Measurements from ENCODE around the gene NTMT1. TPM values are rescaled to one million over a fixed set of nuclear protein-coding genes. Genes with fewer than 3 reads are reported as not detected.

Gene NTMT1
- polyA plus RNA-seq, 4 donors: 42.5 to 64.3 (median 45.5) TPM

DNA sequence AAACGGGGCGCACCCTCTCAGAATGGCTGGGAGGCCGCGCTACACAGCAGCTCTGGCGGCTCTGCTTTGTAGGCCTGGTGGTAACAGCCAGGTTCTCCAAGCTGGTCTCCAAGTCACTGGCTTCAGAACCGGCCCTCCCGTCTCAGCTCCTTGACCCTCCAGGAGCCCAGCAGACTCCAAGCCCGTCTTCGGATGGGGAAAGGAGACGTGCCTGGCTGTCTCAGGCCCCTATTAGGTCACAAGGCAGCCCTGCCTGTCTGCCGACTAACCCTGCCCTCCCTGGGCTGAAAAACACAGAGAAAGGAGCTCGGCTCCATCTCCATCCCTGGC is 13.8 kb downstream of the NTMT1 start:
- Histone ChIP-seq H3K27ac (ENCODE audit: low read depth in 1 of 3, low read length in 2 of 3) (no peak overlapping the region), H3K4me3 (ENCODE audit: low read depth in 1 of 3, low read length in 3 of 3) (no peak overlapping the region), H3K36me3 (ENCODE audit: control insufficient read depth in 3 of 3, insufficient read depth in 2 of 3, low read depth in 1 of 3, low read length in 3 of 3) (peaks cover 12 to 51% (median 14%) of the 10 kb centered on the region in 3 donors), H3K4me1 (ENCODE audit: control insufficient read depth in 3 of 3, insufficient read depth in 2 of 3, low read depth in 1 of 3, low read length in 2 of 3) (peaks cover 2 to 18% (median 4%) of the 10 kb centered on the region in 3 donors), H3K27me3 (ENCODE audit: control insufficient read depth in 3 of 3, insufficient read depth in 3 of 3, low read length in 3 of 3) (no peaks in the 10 kb centered on the region), H3K9me3 (ENCODE audit: control insufficient read depth in 2 of 2, insufficient read depth in 1 of 2, low read depth in 1 of 2, low read length in 1 of 2) (no peaks in the 10 kb centered on the region)
- DNase-seq (no peak), FAIRE-seq (no peak)
- 78 to 82% (median 79%) methylated on average over 12 of the region's 12 CpGs for WGBS, 3 donors

DNA sequence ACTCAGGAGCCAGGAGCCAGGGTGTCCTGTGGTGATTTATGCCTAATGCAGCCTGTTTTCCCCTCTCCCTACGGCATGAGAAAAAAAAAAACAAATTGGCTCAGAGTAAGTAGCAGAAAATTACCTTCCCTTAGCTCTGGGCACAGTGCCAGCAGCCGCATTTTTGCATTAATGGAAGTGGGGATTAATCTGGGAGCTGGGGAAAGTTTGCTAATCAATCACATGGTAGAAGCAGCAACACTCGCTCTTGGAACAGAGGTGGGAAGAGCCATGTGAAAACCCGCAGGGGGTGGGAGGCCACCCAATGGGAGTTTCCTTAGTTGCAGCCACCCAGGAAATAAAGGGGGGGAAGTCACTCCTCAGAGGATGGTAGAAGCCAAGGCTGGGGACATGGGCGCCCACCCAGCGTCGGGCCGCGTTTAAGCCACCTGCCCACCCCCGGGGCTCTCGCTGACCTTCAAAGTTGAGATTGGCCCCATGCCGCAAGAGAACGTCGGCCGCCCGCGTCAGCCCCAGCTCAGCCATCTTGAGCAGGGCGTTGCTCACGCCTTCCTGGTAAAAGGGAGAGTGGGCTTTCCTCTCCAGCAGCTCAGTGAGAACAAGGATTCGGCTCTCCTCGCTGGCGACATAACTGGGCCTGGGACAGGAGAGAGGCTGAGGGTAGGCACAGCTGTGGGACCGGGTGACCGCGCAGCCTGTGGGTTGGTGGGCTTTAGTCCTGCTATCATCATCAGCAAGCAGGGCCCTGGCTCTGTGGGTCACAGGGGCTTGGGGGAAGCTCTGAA is 14.3 kb downstream of the NTMT1 start:
- H3K27ac ChIP-seq (ENCODE audit: low read depth in 1 of 3, low read length in 2 of 3): no peak overlapping the region
- H3K36me3 ChIP-seq (ENCODE audit: control insufficient read depth in 3 of 3, insufficient read depth in 2 of 3, low read depth in 1 of 3, low read length in 3 of 3): peaks cover 9 to 45% (median 12%) of the 10 kb centered on the region in 3 donors
- no peaks in the 10 kb centered on the region for H3K9me3 ChIP-seq (ENCODE audit: control insufficient read depth in 2 of 2, insufficient read depth in 1 of 2, low read depth in 1 of 2, low read length in 1 of 2)
- no peak for DNase-seq
- H3K27me3 ChIP-seq (ENCODE audit: control insufficient read depth in 3 of 3, insufficient read depth in 3 of 3, low read length in 3 of 3): no peaks in the 10 kb centered on the region
- H3K4me1 ChIP-seq (ENCODE audit: control insufficient read depth in 3 of 3, insufficient read depth in 2 of 3, low read depth in 1 of 3, low read length in 2 of 3): peaks cover 2 to 18% (median 4%) of the 10 kb centered on the region in 3 donors
- H3K4me3 ChIP-seq (ENCODE audit: low read depth in 1 of 3, low read length in 3 of 3): peak overlapping the region in 2 of 3 donors; percentile 85 to 99
- no peak for FAIRE-seq
- WGBS, 3 donors: 68 to 77% (median 70%) methylated on average over 25 of the region's 25 CpGs

- Histone ChIP-seq H3K4me3 (ENCODE audit: low read depth in 1 of 3, low read length in 3 of 3) (peak overlapping the region; percentile 74 to 99 (median 85)), H3K4me1 (ENCODE audit: control insufficient read depth in 3 of 3, insufficient read depth in 2 of 3, low read depth in 1 of 3, low read length in 2 of 3) (peaks cover 2 to 18% (median 4%) of the 10 kb centered on the region in 3 donors), H3K27me3 (ENCODE audit: control insufficient read depth in 3 of 3, insufficient read depth in 3 of 3, low read length in 3 of 3) (no peaks in the 10 kb centered on the region), H3K27ac (ENCODE audit: low read depth in 1 of 3, low read length in 2 of 3) (peak overlapping the region; percentile 3 to 83 (median 38)), H3K36me3 (ENCODE audit: control insufficient read depth in 3 of 3, insufficient read depth in 2 of 3, low read depth in 1 of 3, low read length in 3 of 3) (peaks cover 7 to 37% (median 7%) of the 10 kb centered on the region in 3 donors), H3K9me3 (ENCODE audit: control insufficient read depth in 2 of 2, insufficient read depth in 1 of 2, low read depth in 1 of 2, low read length in 1 of 2) (no peaks in the 10 kb centered on the region)
- no peak for FAIRE-seq
- DNase-seq: no peak
- 15 to 21% (median 16%) methylated on average over 37 to 44 of the region's 44 CpGs for WGBS, 3 donors
These were observed 15.1 kb downstream of the NTMT1 start for GRCh38 chr9:129640871-129641749.

- H3K27me3 ChIP-seq (ENCODE audit: control insufficient read depth in 3 of 3, insufficient read depth in 3 of 3, low read length in 3 of 3): no peaks in the 10 kb centered on the region
- peaks cover 7 to 28% (median 7%) of the 10 kb centered on the region in 3 donors for H3K36me3 ChIP-seq (ENCODE audit: control insufficient read depth in 3 of 3, insufficient read depth in 2 of 3, low read depth in 1 of 3, low read length in 3 of 3)
- peaks cover 2 to 18% (median 4%) of the 10 kb centered on the region in 3 donors for H3K4me1 ChIP-seq (ENCODE audit: control insufficient read depth in 3 of 3, insufficient read depth in 2 of 3, low read depth in 1 of 3, low read length in 2 of 3)
- no peaks in the 10 kb centered on the region for H3K9me3 ChIP-seq (ENCODE audit: control insufficient read depth in 2 of 2, insufficient read depth in 1 of 2, low read depth in 1 of 2, low read length in 1 of 2)
- H3K27ac ChIP-seq (ENCODE audit: low read depth in 1 of 3, low read length in 2 of 3): peak within 1 kb of the TSS; percentile 64 to 83 (median 81)
- DNase-seq: peak; percentile 92 to 99
- peak within 1 kb of the TSS; percentile 74 to 99 (median 85) for H3K4me3 ChIP-seq (ENCODE audit: low read depth in 1 of 3, low read length in 3 of 3)
- WGBS, 3 donors: 0% methylated on average over 75 to 93 of the region's 93 CpGs
- no peak for FAIRE-seq
These were observed 16.0 kb downstream of the NTMT1 start, which contains the start of gene ASB6 for GRCh38 chr9:129641750-129642585. TSS of gene ASB6 (minus strand) at chr9:129642151. CDS start at chr9:129641999, 152 bp downstream.

DNA sequence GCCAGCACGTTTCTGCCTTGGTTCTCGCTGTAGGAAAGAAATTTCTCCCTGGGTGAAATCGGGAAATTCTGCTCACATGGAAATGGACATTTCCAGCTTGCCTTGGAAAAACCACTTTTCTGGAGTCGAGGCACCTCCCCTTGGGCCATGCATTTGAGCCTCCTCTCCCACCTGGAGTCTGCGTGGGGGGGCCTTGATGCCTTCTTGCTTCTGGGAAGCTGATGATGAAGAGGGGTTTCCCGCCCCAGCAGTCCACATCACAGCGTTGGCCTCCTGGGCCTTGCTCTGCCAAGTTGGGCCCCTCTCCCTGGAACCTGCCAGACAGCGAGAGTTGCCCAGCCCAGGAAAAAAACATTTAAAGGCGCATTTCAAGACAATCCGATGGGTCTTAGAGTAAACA is 17.7 kb downstream of the NTMT1 start:
- Histone ChIP-seq H3K4me1 (ENCODE audit: control insufficient read depth in 3 of 3, insufficient read depth in 2 of 3, low read depth in 1 of 3, low read length in 2 of 3) (peaks cover 2 to 18% (median 4%) of the 10 kb centered on the region in 3 donors), H3K27me3 (ENCODE audit: control insufficient read depth in 3 of 3, insufficient read depth in 3 of 3, low read length in 3 of 3) (no peaks in the 10 kb centered on the region), H3K36me3 (ENCODE audit: control insufficient read depth in 3 of 3, insufficient read depth in 2 of 3, low read depth in 1 of 3, low read length in 3 of 3) (peaks cover 0 to 11% (median 5%) of the 10 kb centered on the region in 3 donors), H3K4me3 (ENCODE audit: low read depth in 1 of 3, low read length in 3 of 3) (no peak overlapping the region), H3K27ac (ENCODE audit: low read depth in 1 of 3, low read length in 2 of 3) (no peak overlapping the region), H3K9me3 (ENCODE audit: control insufficient read depth in 2 of 2, insufficient read depth in 1 of 2, low read depth in 1 of 2, low read length in 1 of 2) (no peaks in the 10 kb centered on the region)
- DNase-seq (no peak), FAIRE-seq (no peak)
- WGBS, 3 donors: 81 to 90% (median 82%) methylated on average over 10 of the region's 10 CpGs

DNA sequence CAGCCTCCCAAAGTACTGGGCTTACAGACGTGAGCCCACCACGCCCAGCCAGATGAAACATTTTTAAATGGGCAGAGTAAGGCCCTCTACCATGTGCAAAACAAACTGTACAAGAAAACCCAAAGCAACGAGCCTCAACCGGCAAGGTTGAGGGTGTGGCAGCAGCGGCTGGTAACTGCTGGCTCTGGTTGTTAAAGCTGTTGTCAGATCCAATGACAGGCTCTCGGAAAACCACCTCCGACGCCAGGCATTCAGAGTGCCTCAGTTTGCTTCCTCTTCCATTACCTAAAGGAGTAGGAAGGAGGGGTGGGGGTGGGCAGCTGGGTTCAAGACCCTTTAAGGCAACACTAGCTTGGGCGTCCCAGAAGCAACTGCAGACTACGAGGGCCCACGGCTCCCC is 18.4 kb downstream of the NTMT1 start:
- peaks cover 2 to 18% (median 4%) of the 10 kb centered on the region in 3 donors for H3K4me1 ChIP-seq (ENCODE audit: control insufficient read depth in 3 of 3, insufficient read depth in 2 of 3, low read depth in 1 of 3, low read length in 2 of 3)
- no peak overlapping the region for H3K4me3 ChIP-seq (ENCODE audit: low read depth in 1 of 3, low read length in 3 of 3)
- DNase-seq (no peak), FAIRE-seq (no peak)
- H3K27ac ChIP-seq (ENCODE audit: low read depth in 1 of 3, low read length in 2 of 3): no peak overlapping the region
- H3K36me3 ChIP-seq (ENCODE audit: control insufficient read depth in 3 of 3, insufficient read depth in 2 of 3, low read depth in 1 of 3, low read length in 3 of 3): peaks cover 0 to 4% (median 0%) of the 10 kb centered on the region in 3 donors
- WGBS, 3 donors: 38 to 72% (median 54%) methylated on average over 11 of the region's 11 CpGs
- no peaks in the 10 kb centered on the region for H3K27me3 ChIP-seq (ENCODE audit: control insufficient read depth in 3 of 3, insufficient read depth in 3 of 3, low read length in 3 of 3)
- no peaks in the 10 kb centered on the region for H3K9me3 ChIP-seq (ENCODE audit: control insufficient read depth in 2 of 2, insufficient read depth in 1 of 2, low read depth in 1 of 2, low read length in 1 of 2)

- Histone ChIP-seq H3K27me3 (ENCODE audit: control insufficient read depth in 3 of 3, insufficient read depth in 3 of 3, low read length in 3 of 3) (no peaks in the 10 kb centered on the region), H3K4me1 (ENCODE audit: control insufficient read depth in 3 of 3, insufficient read depth in 2 of 3, low read depth in 1 of 3, low read length in 2 of 3) (peaks cover 2 to 18% (median 4%) of the 10 kb centered on the region in 3 donors), H3K27ac (ENCODE audit: low read depth in 1 of 3, low read length in 2 of 3) (no peak overlapping the region), H3K36me3 (ENCODE audit: control insufficient read depth in 3 of 3, insufficient read depth in 2 of 3, low read depth in 1 of 3, low read length in 3 of 3) (no peaks in the 10 kb centered on the region), H3K9me3 (ENCODE audit: control insufficient read depth in 2 of 2, insufficient read depth in 1 of 2, low read depth in 1 of 2, low read length in 1 of 2) (no peaks in the 10 kb centered on the region), H3K4me3 (ENCODE audit: low read depth in 1 of 3, low read length in 3 of 3) (no peak overlapping the region)
- DNase-seq (no peak), FAIRE-seq (no peak)
- 70 to 76% (median 76%) methylated on average over 16 to 17 of the region's 17 CpGs for WGBS, 3 donors
These were observed 18.9 kb downstream of the NTMT1 start for GRCh38 chr9:129644902-129645301.

- 72 to 86% (median 83%) methylated on average over 9 to 12 of the region's 12 CpGs for WGBS, 3 donors
- no peak for DNase-seq
These were observed 20.3 kb downstream of the NTMT1 start for GRCh38 chr9:129646252-129646651.

More at GRCh38 chr9:129646252-129646651, 20.3 kb downstream of the NTMT1 start:
- no peaks in the 10 kb centered on the region for H3K27me3 ChIP-seq (ENCODE audit: control insufficient read depth in 3 of 3, insufficient read depth in 3 of 3, low read length in 3 of 3)
- peaks cover 0 to 5% (median 0%) of the 10 kb centered on the region in 3 donors for H3K4me1 ChIP-seq (ENCODE audit: control insufficient read depth in 3 of 3, insufficient read depth in 2 of 3, low read depth in 1 of 3, low read length in 2 of 3)
- no peak overlapping the region for H3K27ac ChIP-seq (ENCODE audit: low read depth in 1 of 3, low read length in 2 of 3)
- H3K9me3 ChIP-seq (ENCODE audit: control insufficient read depth in 2 of 2, insufficient read depth in 1 of 2, low read depth in 1 of 2, low read length in 1 of 2): no peaks in the 10 kb centered on the region
- H3K4me3 ChIP-seq (ENCODE audit: low read depth in 1 of 3, low read length in 3 of 3): no peak overlapping the region
- FAIRE-seq: no peak
- no peaks in the 10 kb centered on the region for H3K36me3 ChIP-seq (ENCODE audit: control insufficient read depth in 3 of 3, insufficient read depth in 2 of 3, low read depth in 1 of 3, low read length in 3 of 3)

Data from small intestine (tissue), 7 donors.